ENCODE data around the gene PPP1R37.

- TF ChIP-seq CTCF (IDR thresholded peaks at IDR 0.05) = no peak
- TF ChIP-seq SIN3A (IDR thresholded peaks at IDR 0.05; ENCODE audit: borderline replicate concordance, insufficient read depth, low read depth, low read length) = no peak
- no peak for TF ChIP-seq REST (IDR thresholded peaks at IDR 0.05; ENCODE audit: insufficient read depth in 1 of 2, low read depth in 2 of 2, low read length in 1 of 2)
- no peak for TF ChIP-seq POLR2AphosphoS5 (IDR thresholded peaks at IDR 0.05; ENCODE audit: low read depth, low read length)
Measured at GRCh38 chr19:45103156-45103507, 10.2 kb downstream of the PPP1R37 start.
